ENCODE data around the gene ARHGAP6.

ARHGAP6 gene

GRCh38 chrX:11119313-11119943 lies 546.3 kb downstream of the ARHGAP6 start:
- no peak for FAIRE-seq
- TF ChIP-seq POLR2AphosphoS5 (IDR thresholded peaks at IDR 0.05; ENCODE audit: low read depth, low read length), result no peak
- TF ChIP-seq TAF1 (IDR thresholded peaks at IDR 0.05; ENCODE audit: borderline replicate concordance, low read depth, low read length), result no peak
- no peak for TF ChIP-seq POLR2A (IDR thresholded peaks at IDR 0.05; ENCODE audit: low read depth, low read length)

GRCh38 chrX:11117745-11118144 lies 548.0 kb downstream of the ARHGAP6 start:
- FAIRE-seq (no peak), DNase-seq (ENCODE audit: insufficient read length) (no peak)
- TF ChIP-seq TAF1 (IDR thresholded peaks at IDR 0.05; ENCODE audit: borderline replicate concordance, low read depth, low read length) (no peak), POLR2AphosphoS5 (IDR thresholded peaks at IDR 0.05; ENCODE audit: low read depth, low read length) (no peak), POLR2A (IDR thresholded peaks at IDR 0.05; ENCODE audit: low read depth, low read length) (no peak)

More at GRCh38 chrX:11119313-11119943, 546.3 kb downstream of the ARHGAP6 start:
- no peak for DNase-seq (ENCODE audit: insufficient read length)

GRCh38 chrX:11113731-11114130 lies 552.0 kb downstream of the ARHGAP6 start:
- no peak for TF ChIP-seq TAF1 (IDR thresholded peaks at IDR 0.05; ENCODE audit: borderline replicate concordance, low read depth, low read length)
- no peak for TF ChIP-seq POLR2A (IDR thresholded peaks at IDR 0.05; ENCODE audit: low read depth, low read length)
- no peak for TF ChIP-seq POLR2AphosphoS5 (IDR thresholded peaks at IDR 0.05; ENCODE audit: low read depth, low read length)
- FAIRE-seq (no peak), DNase-seq (ENCODE audit: insufficient read length) (no peak)

- no peak for DNase-seq (ENCODE audit: insufficient read length)
- no peak for FAIRE-seq
- TF ChIP-seq POLR2AphosphoS5 (IDR thresholded peaks at IDR 0.05; ENCODE audit: low read depth, low read length) (no peak), POLR2A (IDR thresholded peaks at IDR 0.05; ENCODE audit: low read depth, low read length) (no peak), TAF1 (IDR thresholded peaks at IDR 0.05; ENCODE audit: borderline replicate concordance, low read depth, low read length) (no peak)
Measured at GRCh38 chrX:11111947-11112346, 553.8 kb downstream of the ARHGAP6 start.

- FAIRE-seq (peak; percentile 79), DNase-seq (ENCODE audit: insufficient read length) (peak; percentile 37)
- TF ChIP-seq TAF1 (IDR thresholded peaks at IDR 0.05; ENCODE audit: borderline replicate concordance, low read depth, low read length) (peak; percentile 14; the same call in 1 of the 2 replicates), POLR2AphosphoS5 (IDR thresholded peaks at IDR 0.05; ENCODE audit: low read depth, low read length) (peak; percentile 47; the same call in 1 of the 2 replicates), POLR2A (IDR thresholded peaks at IDR 0.05; ENCODE audit: low read depth, low read length) (peak; percentile 60; the same call in 1 of the 2 replicates)
Measured at GRCh38 chrX:11111037-11111851, 554.5 kb downstream of the ARHGAP6 start, which contains the start of gene HCCS. Gene HCCS (plus strand): TSS chrX:11111332. CDS start chrX:11112061, 729 bp downstream.

- FAIRE-seq (no peak), DNase-seq (ENCODE audit: insufficient read length) (no peak)
- TF ChIP-seq POLR2A (IDR thresholded peaks at IDR 0.05; ENCODE audit: low read depth, low read length), result no peak
- no peak for TF ChIP-seq POLR2AphosphoS5 (IDR thresholded peaks at IDR 0.05; ENCODE audit: low read depth, low read length)
- no peak for TF ChIP-seq TAF1 (IDR thresholded peaks at IDR 0.05; ENCODE audit: borderline replicate concordance, low read depth, low read length)
Measured at GRCh38 chrX:11109968-11110367, 555.8 kb downstream of the ARHGAP6 start.

GRCh38 chrX:11108253-11108941 lies 557.3 kb downstream of the ARHGAP6 start:
- no peak for DNase-seq (ENCODE audit: insufficient read length)
- no peak for FAIRE-seq
- TF ChIP-seq POLR2AphosphoS5 (IDR thresholded peaks at IDR 0.05; ENCODE audit: low read depth, low read length) (no peak), POLR2A (IDR thresholded peaks at IDR 0.05; ENCODE audit: low read depth, low read length) (no peak), TAF1 (IDR thresholded peaks at IDR 0.05; ENCODE audit: borderline replicate concordance, low read depth, low read length) (no peak)

GRCh38 chrX:11105080-11105479 lies 560.6 kb downstream of the ARHGAP6 start:
- DNase-seq (ENCODE audit: insufficient read length), result no peak
- FAIRE-seq, result no peak
- no peak for TF ChIP-seq POLR2A (IDR thresholded peaks at IDR 0.05; ENCODE audit: low read depth, low read length)
- TF ChIP-seq TAF1 (IDR thresholded peaks at IDR 0.05; ENCODE audit: borderline replicate concordance, low read depth, low read length), result no peak
- no peak for TF ChIP-seq POLR2AphosphoS5 (IDR thresholded peaks at IDR 0.05; ENCODE audit: low read depth, low read length)

- FAIRE-seq (no peak), DNase-seq (ENCODE audit: insufficient read length) (no peak)
- no peak for TF ChIP-seq POLR2AphosphoS5 (IDR thresholded peaks at IDR 0.05; ENCODE audit: low read depth, low read length)
Measured at GRCh38 chrX:11103751-11104150, 562.0 kb downstream of the ARHGAP6 start.

- FAIRE-seq, result no peak
- DNase-seq (ENCODE audit: insufficient read length), result no peak
- TF ChIP-seq TAF1 (IDR thresholded peaks at IDR 0.05; ENCODE audit: borderline replicate concordance, low read depth, low read length) (no peak), POLR2A (IDR thresholded peaks at IDR 0.05; ENCODE audit: low read depth, low read length) (no peak), POLR2AphosphoS5 (IDR thresholded peaks at IDR 0.05; ENCODE audit: low read depth, low read length) (no peak)
Measured at GRCh38 chrX:11103006-11103405, 562.7 kb downstream of the ARHGAP6 start.

- no peak for FAIRE-seq
- DNase-seq (ENCODE audit: insufficient read length), result no peak
- TF ChIP-seq TAF1 (IDR thresholded peaks at IDR 0.05; ENCODE audit: borderline replicate concordance, low read depth, low read length) (no peak), POLR2A (IDR thresholded peaks at IDR 0.05; ENCODE audit: low read depth, low read length) (no peak), POLR2AphosphoS5 (IDR thresholded peaks at IDR 0.05; ENCODE audit: low read depth, low read length) (no peak)
Measured at GRCh38 chrX:11100281-11101035, 565.3 kb downstream of the ARHGAP6 start.

Data from GM12892 (cell line).